ENCODE data around the gene SCN9A. TPM values are rescaled to one million over a fixed set of nuclear protein-coding genes. Genes with fewer than 3 reads are reported as not detected.
"Not testable (repeated sequence)": the region's sequence is repeated elsewhere in the genome, so short reads cannot be mapped to it uniquely, and the experiment has no call there.

Gene SCN9A
- total and polyA plus RNA-seq, 3 experiments from 2014 or later: not detected

DNA sequence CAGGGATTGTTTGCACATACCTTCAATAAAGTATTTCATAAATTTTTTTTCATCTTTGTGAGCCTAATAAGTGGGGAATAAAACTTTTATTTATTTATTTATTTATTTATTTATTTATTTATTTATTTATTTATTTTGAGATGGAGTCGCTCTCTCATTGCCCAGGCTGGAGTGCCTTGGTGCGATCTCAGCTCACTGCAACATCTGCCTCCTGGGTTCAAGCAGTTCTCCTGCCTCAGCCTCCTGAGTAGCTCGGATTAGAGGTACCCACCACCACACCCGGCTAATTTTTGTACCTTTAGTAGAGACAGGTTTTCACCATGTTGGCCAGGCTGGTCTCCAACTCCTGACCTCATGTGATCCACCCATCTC, 17.8 kb downstream of the SCN9A start:
- DNase-seq; H3K27me3 Mint-ChIP-seq; H3K36me3 Mint-ChIP-seq; H3K36me3 ChIP-seq (ENCODE audit: insufficient read depth, low read length); H3K27ac Mint-ChIP-seq; H3K4me3 ChIP-seq (ENCODE audit: low read length); H3K27me3 ChIP-seq (ENCODE audit: insufficient read depth, low read length, poor library complexity, severe bottlenecking); H3K4me1 ChIP-seq (ENCODE audit: insufficient read depth, low read length); POLR2A ChIA-PET; H3K9me3 Mint-ChIP-seq; H3K9me3 ChIP-seq (ENCODE audit: low read length); H3K4me1 Mint-ChIP-seq; H3K27ac ChIP-seq (ENCODE audit: low read depth, low read length); CTCF ChIA-PET: not testable (repeated sequence)
- H3K4me3 Mint-ChIP-seq: peak overlapping the region in 1 of 7 donors; percentile 9

DNA sequence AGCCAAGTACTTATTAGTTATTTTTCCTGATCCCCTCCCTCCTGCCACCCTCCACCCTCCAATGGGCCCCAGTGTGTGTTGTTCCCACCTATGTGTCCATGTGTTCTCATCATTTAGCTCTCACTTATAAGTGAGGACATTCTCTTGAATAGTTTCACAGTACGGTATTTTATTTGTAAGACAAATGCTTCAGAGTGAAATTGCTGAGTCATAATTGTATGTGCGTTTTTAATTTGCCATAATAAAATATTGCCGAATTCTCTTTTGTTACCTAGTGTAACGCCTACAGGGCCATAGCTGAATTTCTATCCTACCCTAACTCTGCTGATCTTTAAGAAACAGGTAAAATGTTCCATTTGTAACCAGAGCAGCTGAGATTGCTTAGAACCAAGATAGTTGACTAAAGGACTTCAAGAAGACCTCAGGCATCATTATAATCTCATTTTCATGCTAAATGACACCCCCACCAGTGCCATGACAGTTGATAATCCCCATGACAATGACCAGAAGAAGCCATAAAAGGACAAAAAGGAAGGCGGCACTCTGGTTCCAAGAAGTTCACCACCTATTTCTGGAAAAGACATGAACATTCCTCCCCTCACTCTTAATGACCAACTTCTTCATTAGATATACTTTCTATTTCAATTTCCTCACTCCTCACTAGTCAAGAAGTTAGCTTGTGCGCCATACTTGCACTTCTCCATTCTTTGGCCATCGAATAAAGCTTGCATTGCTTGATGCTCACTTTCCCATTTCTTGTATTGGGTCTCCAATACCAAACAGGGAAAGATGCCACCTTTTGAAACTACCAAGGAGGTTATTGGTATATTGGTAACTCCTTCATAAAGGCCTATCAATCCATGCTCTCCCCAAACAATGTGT, 18.4 kb downstream of the SCN9A start:
- peaks cover 0 to 6% (median 0%) of the 10 kb centered on the region in 5 donors for H3K9me3 Mint-ChIP-seq
- H3K4me1 ChIP-seq (ENCODE audit: insufficient read depth, low read length): no peaks in the 10 kb centered on the region
- ChIA-PET POLR2A (no interaction called here), CTCF (no interaction called here)
- H3K36me3 Mint-ChIP-seq: no peaks in the 10 kb centered on the region
- no peaks in the 10 kb centered on the region for H3K27me3 ChIP-seq (ENCODE audit: insufficient read depth, low read length, poor library complexity, severe bottlenecking)
- H3K4me3 ChIP-seq (ENCODE audit: low read length): no peak overlapping the region
- H3K9me3 ChIP-seq (ENCODE audit: low read length): no peaks in the 10 kb centered on the region
- H3K27ac Mint-ChIP-seq: no peak overlapping the region
- DNase-seq: no peak
- H3K4me1 Mint-ChIP-seq: no peaks in the 10 kb centered on the region
- H3K27ac ChIP-seq (ENCODE audit: low read depth, low read length): peak overlapping the region; percentile 25
- no peaks in the 10 kb centered on the region for H3K36me3 ChIP-seq (ENCODE audit: insufficient read depth, low read length)
- no peak overlapping the region for H3K4me3 Mint-ChIP-seq
- H3K27me3 Mint-ChIP-seq: no peaks in the 10 kb centered on the region

GRCh38 chr2:166351319-166351718, 24.4 kb downstream of the SCN9A start:
- no peaks in the 10 kb centered on the region for H3K27me3 ChIP-seq (ENCODE audit: insufficient read depth, low read length, poor library complexity, severe bottlenecking)
- no peaks in the 10 kb centered on the region for H3K4me1 ChIP-seq (ENCODE audit: insufficient read depth, low read length)
- Mint-ChIP-seq H3K27ac (no peak overlapping the region), H3K4me3 (no peak overlapping the region), H3K4me1 (no peaks in the 10 kb centered on the region), H3K27me3 (no peaks in the 10 kb centered on the region), H3K9me3 (peaks cover 0 to 23% (median 4%) of the 10 kb centered on the region in 5 donors), H3K36me3 (peaks cover 0 to 2% (median 0%) of the 10 kb centered on the region in 3 donors)
- H3K27ac ChIP-seq (ENCODE audit: low read depth, low read length): no peak overlapping the region
- no peak for DNase-seq
- POLR2A ChIA-PET: no interaction called here
- no peak overlapping the region for H3K4me3 ChIP-seq (ENCODE audit: low read length)
- no peaks in the 10 kb centered on the region for H3K9me3 ChIP-seq (ENCODE audit: low read length)
- H3K36me3 ChIP-seq (ENCODE audit: insufficient read depth, low read length): no peaks in the 10 kb centered on the region
- CTCF ChIA-PET: no interaction called here

- Mint-ChIP-seq H3K27ac (no peak overlapping the region), H3K27me3 (no peaks in the 10 kb centered on the region), H3K4me1 (no peaks in the 10 kb centered on the region), H3K36me3 (peaks cover 0 to 2% (median 0%) of the 10 kb centered on the region in 3 donors), H3K9me3 (peaks cover 0 to 24% (median 4%) of the 10 kb centered on the region in 5 donors), H3K4me3 (no peak overlapping the region)
- H3K9me3 ChIP-seq (ENCODE audit: low read length): no peaks in the 10 kb centered on the region
- no peaks in the 10 kb centered on the region for H3K27me3 ChIP-seq (ENCODE audit: insufficient read depth, low read length, poor library complexity, severe bottlenecking)
- ChIA-PET POLR2A (no interaction called here), CTCF (no interaction called here)
- H3K4me1 ChIP-seq (ENCODE audit: insufficient read depth, low read length): no peaks in the 10 kb centered on the region
- H3K27ac ChIP-seq (ENCODE audit: low read depth, low read length): no peak overlapping the region
- H3K36me3 ChIP-seq (ENCODE audit: insufficient read depth, low read length): no peaks in the 10 kb centered on the region
- no peak for DNase-seq
- no peak overlapping the region for H3K4me3 ChIP-seq (ENCODE audit: low read length)
Measured at GRCh38 chr2:166350525-166350924, 25.2 kb downstream of the SCN9A start.

- Mint-ChIP-seq H3K4me1 (no peaks in the 10 kb centered on the region), H3K4me3 (no peak overlapping the region), H3K36me3 (no peaks in the 10 kb centered on the region), H3K27ac (no peak overlapping the region), H3K9me3 (peaks cover 0 to 18% (median 2%) of the 10 kb centered on the region in 5 donors), H3K27me3 (no peaks in the 10 kb centered on the region)
- no peaks in the 10 kb centered on the region for H3K27me3 ChIP-seq (ENCODE audit: insufficient read depth, low read length, poor library complexity, severe bottlenecking)
- H3K4me3 ChIP-seq (ENCODE audit: low read length): no peak overlapping the region
- H3K4me1 ChIP-seq (ENCODE audit: insufficient read depth, low read length): no peaks in the 10 kb centered on the region
- no peaks in the 10 kb centered on the region for H3K36me3 ChIP-seq (ENCODE audit: insufficient read depth, low read length)
- no peak overlapping the region for H3K27ac ChIP-seq (ENCODE audit: low read depth, low read length)
- H3K9me3 ChIP-seq (ENCODE audit: low read length): no peaks in the 10 kb centered on the region
- no peak for DNase-seq
- POLR2A ChIA-PET: no interaction called here
- CTCF ChIA-PET: no interaction called here
Measured at GRCh38 chr2:166344286-166345113, 31.2 kb downstream of the SCN9A start.

DNA sequence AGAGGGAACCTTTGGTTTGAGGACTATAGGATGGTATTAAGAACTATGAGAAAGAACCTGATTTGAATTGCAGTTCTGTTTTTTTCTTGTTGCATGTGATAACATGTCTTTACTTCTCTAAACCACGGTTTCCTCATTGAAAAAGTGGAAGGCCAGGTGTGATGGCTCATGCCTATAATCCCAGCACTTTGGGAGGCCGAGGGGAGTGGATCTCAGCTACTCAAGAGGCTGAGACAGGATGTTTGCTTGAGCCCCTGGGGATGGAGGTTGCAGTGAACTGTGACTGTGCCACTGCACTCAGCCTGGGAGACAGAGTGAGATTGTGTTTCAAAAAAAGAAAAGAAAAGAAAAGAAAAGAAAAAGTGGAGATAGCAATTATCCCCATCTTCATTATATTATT, 32.3 kb downstream of the SCN9A start:
- peaks cover 0 to 13% (median 1%) of the 10 kb centered on the region in 5 donors for H3K9me3 Mint-ChIP-seq
- no peaks in the 10 kb centered on the region for H3K27me3 ChIP-seq (ENCODE audit: insufficient read depth, low read length, poor library complexity, severe bottlenecking)
- H3K36me3 Mint-ChIP-seq: no peaks in the 10 kb centered on the region
- no peak for DNase-seq
- no peaks in the 10 kb centered on the region for H3K27me3 Mint-ChIP-seq
- no peaks in the 10 kb centered on the region for H3K9me3 ChIP-seq (ENCODE audit: low read length)
- no peaks in the 10 kb centered on the region for H3K4me1 ChIP-seq (ENCODE audit: insufficient read depth, low read length)
- CTCF ChIA-PET: no interaction called here
- no peaks in the 10 kb centered on the region for H3K4me1 Mint-ChIP-seq
- H3K4me3 ChIP-seq (ENCODE audit: low read length): no peak overlapping the region
- H3K4me3 Mint-ChIP-seq: no peak overlapping the region
- H3K36me3 ChIP-seq (ENCODE audit: insufficient read depth, low read length): no peaks in the 10 kb centered on the region
- H3K27ac ChIP-seq (ENCODE audit: low read depth, low read length): no peak overlapping the region
- H3K27ac Mint-ChIP-seq: no peak overlapping the region
- POLR2A ChIA-PET: no interaction called here

DNA sequence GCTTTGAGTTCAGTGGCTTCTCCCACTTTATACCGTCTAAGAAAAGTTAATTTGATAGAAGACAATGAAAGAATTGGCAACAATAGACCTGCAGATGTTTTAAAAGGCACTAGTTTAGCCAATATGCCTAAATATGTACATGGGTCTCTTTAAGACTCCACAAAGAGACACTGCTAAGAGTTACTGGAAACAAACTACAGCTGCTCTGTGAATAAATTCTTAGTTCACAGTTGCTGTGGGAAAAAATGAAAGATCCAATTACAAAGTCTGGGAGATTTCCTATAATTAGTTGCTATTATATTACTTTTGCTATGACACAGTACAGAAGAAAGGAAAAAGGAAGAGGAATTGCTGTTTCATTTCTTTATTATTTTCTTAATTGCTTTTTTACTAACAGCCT, 34.3 kb downstream of the SCN9A start:
- Histone ChIP-seq H3K4me1 (ENCODE audit: insufficient read depth, low read length) (no peaks in the 10 kb centered on the region), H3K4me3 (ENCODE audit: low read length) (no peak overlapping the region), H3K9me3 (ENCODE audit: low read length) (no peaks in the 10 kb centered on the region), H3K27me3 (ENCODE audit: insufficient read depth, low read length, poor library complexity, severe bottlenecking) (no peaks in the 10 kb centered on the region), H3K36me3 (ENCODE audit: insufficient read depth, low read length) (no peaks in the 10 kb centered on the region), H3K27ac (ENCODE audit: low read depth, low read length) (no peak overlapping the region)
- no peaks in the 10 kb centered on the region for H3K27me3 Mint-ChIP-seq
- no peak overlapping the region for H3K4me3 Mint-ChIP-seq
- H3K36me3 Mint-ChIP-seq: no peaks in the 10 kb centered on the region
- H3K4me1 Mint-ChIP-seq: no peaks in the 10 kb centered on the region
- CTCF ChIA-PET: no interaction called here
- POLR2A ChIA-PET: no interaction called here
- DNase-seq: no peak
- H3K9me3 Mint-ChIP-seq: peaks cover 0 to 5% (median 1%) of the 10 kb centered on the region in 5 donors
- no peak overlapping the region for H3K27ac Mint-ChIP-seq

DNA sequence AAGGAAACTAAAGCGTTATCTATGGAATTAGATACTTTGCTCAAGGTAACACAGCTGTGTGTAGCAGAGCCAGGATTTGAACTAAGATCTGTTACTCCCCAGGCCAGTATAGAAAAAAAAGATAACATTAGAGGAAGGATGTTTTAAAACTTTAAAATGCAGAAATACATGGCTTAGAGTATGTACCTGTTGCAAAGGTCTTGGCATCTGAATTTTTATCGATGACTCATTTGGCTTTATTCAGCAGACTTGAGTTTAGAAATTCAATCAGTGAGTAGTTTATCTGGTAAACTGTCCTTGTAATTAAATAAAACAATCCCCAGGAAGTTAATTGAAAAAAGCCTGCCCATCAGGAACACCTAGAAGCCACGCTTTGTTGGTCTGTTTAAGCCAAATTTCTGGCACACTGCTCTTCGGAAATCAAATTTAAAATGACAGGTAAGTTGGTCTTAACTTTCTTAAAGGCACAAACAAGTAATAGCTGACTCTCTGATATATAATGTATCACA, 36.9 kb downstream of the SCN9A start:
- Mint-ChIP-seq H3K4me3 (no peak overlapping the region), H3K27ac (no peak overlapping the region), H3K9me3 (peaks cover 0 to 4% (median 0%) of the 10 kb centered on the region in 5 donors), H3K4me1 (no peaks in the 10 kb centered on the region), H3K27me3 (no peaks in the 10 kb centered on the region), H3K36me3 (no peaks in the 10 kb centered on the region)
- POLR2A ChIA-PET: no interaction called here
- Histone ChIP-seq H3K36me3 (ENCODE audit: insufficient read depth, low read length) (no peaks in the 10 kb centered on the region), H3K27ac (ENCODE audit: low read depth, low read length) (no peak overlapping the region), H3K9me3 (ENCODE audit: low read length) (no peaks in the 10 kb centered on the region), H3K4me1 (ENCODE audit: insufficient read depth, low read length) (no peaks in the 10 kb centered on the region), H3K4me3 (ENCODE audit: low read length) (no peak overlapping the region), H3K27me3 (ENCODE audit: insufficient read depth, low read length, poor library complexity, severe bottlenecking) (no peaks in the 10 kb centered on the region)
- DNase-seq: no peak
- CTCF ChIA-PET: no interaction called here

All from CD8-positive, alpha-beta memory T cell (primary cell).